ENCODE data around the gene OR2J3. TPM values are rescaled to one million over a fixed set of nuclear protein-coding genes. Genes with fewer than 3 reads are reported as not detected.

Gene OR2J3
- total RNA-seq, result not detected

DNA sequence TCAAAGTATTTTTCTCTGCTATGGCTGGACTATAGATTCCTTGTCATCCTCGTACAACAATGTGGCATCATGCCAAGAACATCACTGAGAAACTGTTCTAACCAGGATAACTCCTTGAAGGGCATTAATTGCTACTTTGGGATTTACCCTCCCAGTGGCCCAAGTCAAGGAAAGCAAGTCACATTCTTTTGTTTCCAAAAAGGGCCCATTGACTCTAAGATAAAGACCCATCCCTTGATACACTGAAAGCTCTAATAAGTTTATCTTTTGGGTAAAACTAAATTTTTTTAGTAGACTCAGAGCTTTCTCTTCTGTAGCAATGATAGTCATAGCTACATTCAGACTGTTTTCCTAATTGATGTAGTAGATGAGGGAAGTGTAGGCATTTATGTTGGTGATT is at the start of gene OR2J3:
TSS of gene OR2J3 (plus strand) at position 301 of the 400 bp plus-strand sequence. CDS start 3,833 bp downstream, outside the sequence.
- ATAC-seq (ENCODE audit: low FRiP score), result no peak
- TF ChIP-seq, protein P1, sequence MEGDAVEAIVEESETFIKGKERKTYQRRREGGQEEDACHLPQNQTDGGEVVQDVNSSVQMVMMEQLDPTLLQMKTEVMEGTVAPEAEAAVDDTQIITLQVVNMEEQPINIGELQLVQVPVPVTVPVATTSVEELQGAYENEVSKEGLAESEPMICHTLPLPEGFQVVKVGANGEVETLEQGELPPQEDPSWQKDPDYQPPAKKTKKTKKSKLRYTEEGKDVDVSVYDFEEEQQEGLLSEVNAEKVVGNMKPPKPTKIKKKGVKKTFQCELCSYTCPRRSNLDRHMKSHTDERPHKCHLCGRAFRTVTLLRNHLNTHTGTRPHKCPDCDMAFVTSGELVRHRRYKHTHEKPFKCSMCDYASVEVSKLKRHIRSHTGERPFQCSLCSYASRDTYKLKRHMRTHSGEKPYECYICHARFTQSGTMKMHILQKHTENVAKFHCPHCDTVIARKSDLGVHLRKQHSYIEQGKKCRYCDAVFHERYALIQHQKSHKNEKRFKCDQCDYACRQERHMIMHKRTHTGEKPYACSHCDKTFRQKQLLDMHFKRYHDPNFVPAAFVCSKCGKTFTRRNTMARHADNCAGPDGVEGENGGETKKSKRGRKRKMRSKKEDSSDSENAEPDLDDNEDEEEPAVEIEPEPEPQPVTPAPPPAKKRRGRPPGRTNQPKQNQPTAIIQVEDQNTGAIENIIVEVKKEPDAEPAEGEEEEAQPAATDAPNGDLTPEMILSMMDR (IDR thresholded peaks at IDR 0.05), result no peak
- DNase-seq (ENCODE audit: low spot score), result no peak

DNA sequence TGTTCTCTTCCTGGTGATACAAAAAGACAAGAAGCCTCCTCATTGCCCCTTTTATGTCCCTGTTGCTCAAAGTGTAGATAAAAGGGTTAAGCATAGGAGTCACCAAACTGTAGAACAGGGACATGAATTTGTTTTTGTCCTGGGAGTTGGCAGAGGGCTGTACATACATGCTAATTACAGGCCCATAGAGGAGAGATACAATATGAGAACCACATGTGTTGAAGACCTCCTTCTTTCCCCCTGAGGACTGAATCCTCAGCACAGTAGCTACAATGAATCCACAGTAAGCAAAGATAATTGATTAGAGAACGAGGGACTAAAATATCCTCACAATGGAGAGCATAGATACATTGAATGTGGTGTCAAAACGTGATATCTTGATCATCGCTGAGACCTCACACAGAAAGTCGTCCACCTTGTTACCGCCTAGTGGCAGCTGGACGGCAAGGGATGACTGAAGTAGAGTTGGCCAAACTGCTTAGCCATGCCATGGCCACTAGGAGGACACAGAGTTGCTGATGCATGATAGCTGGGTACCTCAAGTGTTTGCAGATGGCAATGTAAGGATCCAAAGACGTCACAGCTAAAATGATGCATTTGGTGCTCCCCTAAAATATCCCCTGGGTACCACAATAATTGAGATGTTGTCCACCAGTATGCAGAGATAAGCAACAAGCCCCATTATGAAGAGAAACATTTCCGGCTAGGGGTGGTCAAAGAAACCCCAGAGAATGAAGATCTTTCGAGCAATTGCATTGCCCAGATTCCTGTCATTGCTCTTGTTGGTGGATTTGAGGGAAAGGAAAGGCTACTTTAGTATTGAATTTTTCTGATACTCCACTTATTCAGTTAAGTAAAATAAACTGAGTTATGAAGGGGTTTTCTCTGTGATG is 35.8 kb upstream of the OR2J3 start:
- TF ChIP-seq, protein P1 (IDR thresholded peaks at IDR 0.05), result no peak
- ATAC-seq (ENCODE audit: low FRiP score) (no peak), DNase-seq (ENCODE audit: low spot score) (no peak)

DNA sequence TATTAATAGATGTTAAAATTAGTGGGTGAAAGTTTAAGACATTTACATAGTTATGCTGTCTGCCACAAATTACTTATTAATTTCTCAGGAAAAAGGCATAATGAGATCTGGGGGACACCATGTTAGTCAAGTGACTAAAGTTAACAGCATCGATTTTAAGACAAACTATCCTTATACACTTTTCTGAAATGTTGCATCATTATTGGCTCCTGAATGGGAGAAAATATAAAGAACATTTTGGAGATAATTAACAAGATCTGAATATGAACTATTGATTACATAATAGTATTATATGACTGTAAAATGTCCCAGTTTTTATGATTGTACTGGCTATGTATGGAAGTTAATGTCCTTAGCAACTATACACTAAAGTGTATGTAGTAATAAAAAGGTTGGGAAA is 28.7 kb upstream of the OR2J3 start:
- no peak for ATAC-seq (ENCODE audit: low FRiP score)
- TF ChIP-seq, protein P1 (IDR thresholded peaks at IDR 0.05), result no peak
- DNase-seq (ENCODE audit: low spot score), result no peak

DNA sequence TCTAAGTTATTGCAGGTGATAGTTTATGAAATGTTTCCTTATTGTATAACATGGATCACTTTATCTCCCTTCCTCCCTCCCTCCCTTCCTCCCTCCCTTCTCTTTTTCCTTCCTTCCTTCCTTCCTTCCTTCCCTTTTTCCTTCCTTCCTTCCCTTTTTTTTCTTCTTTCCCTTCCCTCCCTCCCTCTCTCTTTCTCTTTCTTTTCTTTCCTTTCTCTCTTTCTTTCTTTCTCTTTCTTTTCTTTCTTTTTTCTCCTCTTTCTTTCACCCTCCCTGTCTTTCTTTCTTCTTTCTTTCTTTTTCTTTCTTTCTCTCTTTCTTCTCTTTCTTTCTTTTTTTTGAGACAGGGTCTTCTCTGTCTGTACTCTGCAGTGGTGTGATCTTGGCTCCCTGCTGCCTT is 26.5 kb upstream of the OR2J3 start:
- DNase-seq (ENCODE audit: low spot score) (no peak), ATAC-seq (ENCODE audit: low FRiP score) (no peak)
- TF ChIP-seq, protein P1 (IDR thresholded peaks at IDR 0.05), result no peak

DNA sequence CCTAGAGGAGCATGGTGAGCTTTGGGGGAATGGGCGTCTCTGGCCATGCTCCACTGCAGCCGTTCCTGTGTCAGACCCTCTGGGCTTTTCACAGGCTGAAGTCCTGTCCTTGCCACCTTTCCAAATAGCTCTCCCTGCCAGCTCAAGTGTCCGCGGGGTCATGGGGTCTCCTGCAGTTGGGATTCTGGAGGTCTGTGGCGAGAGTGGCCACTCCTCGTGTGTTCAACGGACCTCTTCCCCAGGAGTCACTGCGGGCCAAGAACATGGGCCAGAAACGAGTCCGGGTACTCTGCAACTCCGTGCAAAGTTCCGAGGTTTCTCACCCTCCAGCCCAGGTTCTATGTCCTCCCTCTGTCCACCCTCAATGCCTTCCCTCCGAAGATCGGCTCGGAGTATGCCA is 25.4 kb upstream of the OR2J3 start:
- DNase-seq (ENCODE audit: low spot score) (no peak), ATAC-seq (ENCODE audit: low FRiP score) (no peak)
- TF ChIP-seq, protein P1 (IDR thresholded peaks at IDR 0.05), result no peak

DNA sequence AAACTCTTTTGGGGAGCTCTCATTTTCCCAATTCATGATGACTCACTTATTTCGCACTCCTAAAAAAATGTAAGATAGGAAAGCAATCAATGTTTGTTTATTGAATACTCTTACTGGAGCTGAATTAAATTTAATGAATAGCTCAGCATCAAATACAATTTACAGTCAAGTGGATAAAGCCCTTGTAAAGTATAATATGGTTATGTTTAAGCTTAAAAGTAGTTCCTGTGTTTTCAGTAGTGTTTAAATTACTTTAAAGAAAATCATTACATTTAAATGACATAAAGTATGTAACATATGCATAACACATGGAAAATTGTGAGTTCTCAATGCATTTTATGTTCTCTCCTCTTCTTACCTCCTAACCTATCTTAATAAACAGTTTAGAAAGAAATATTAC is 20.6 kb upstream of the OR2J3 start, which contains the start of gene OR2B3:
TSS of gene OR2B3 (minus strand) at position 101 of the 400 bp plus-strand sequence. CDS start at position 36, 65 bp downstream.
- TF ChIP-seq, protein P1 (IDR thresholded peaks at IDR 0.05), result no peak
- DNase-seq (ENCODE audit: low spot score), result no peak
- no peak for ATAC-seq (ENCODE audit: low FRiP score)

DNA sequence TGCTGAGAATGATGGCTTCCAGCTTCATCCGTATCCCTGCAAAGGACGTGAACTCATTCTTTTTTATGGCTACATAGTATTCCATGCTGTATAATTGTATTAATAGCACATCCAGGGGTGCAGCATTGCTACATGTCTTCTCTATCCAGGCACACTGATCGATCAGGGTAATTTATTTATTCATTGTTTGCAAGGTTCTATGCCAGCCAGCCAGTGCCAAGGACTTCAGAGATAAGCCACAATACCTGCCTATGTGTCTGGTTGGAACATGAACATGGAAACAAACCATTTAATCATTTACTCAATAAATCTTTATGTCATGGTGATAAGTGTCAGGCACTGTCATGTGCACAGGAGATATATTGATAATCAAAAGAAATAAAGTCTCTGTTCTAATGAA is 14.9 kb upstream of the OR2J3 start:
- ATAC-seq (ENCODE audit: low FRiP score) (no peak), DNase-seq (ENCODE audit: low spot score) (no peak)
- TF ChIP-seq, protein P1 (IDR thresholded peaks at IDR 0.05), result no peak

All from omental fat pad (tissue), 4 donors.